Heart left ventricle (tissue), 16 donors: Measurements from ENCODE around the gene ARHGAP8. TPM values are rescaled to one million over a fixed set of nuclear protein-coding genes. Genes with fewer than 3 reads are reported as not detected.

Source experiments
- ATAC-seq, 4 donors: fragments of 200-7000 bp; cut with Tn5 transposase; one replicate each; pipeline ENCODE4 v1.9.1; 2020 to 2022; ENCODE audit warnings: moderate library complexity in 4 of 4, mild to moderate bottlenecking in 3 of 4, moderate number of reproducible peaks in 1 of 4
- DNase-seq, 5 donors: peaks; one replicate each; pipeline ENCODE4 v3.0.0-alpha.2; 2020
- H3K27ac ChIP-seq, 12 donors: fragments of 200-600 bp; sonication (generic) in 4 of 12; one replicate each; pipeline versions ENCODE4 v1.5.0 to v1.8.0; 2016 to 2022; ENCODE audit warnings: mild to moderate bottlenecking in 2 of 12
- H3K27me3 ChIP-seq, 9 donors: fragments of 200-600 bp; sonication (generic) in 2 of 9; one replicate each; pipeline versions ENCODE4 v1.5.1 to v1.8.0; 2016 to 2022; ENCODE audit warnings: mild to moderate bottlenecking in 3 of 9
- H3K36me3 ChIP-seq, 9 donors: fragments of 200-600 bp; sonication (generic) in 2 of 9; one replicate each; pipeline versions ENCODE4 v1.5.0 to v1.8.0; 2018 to 2022; ENCODE audit warnings: mild to moderate bottlenecking in 2 of 9
- H3K4me1 ChIP-seq, 12 donors: fragments of 200-600 bp; sonication (generic) in 4 of 12; one replicate each; pipeline versions ENCODE4 v1.5.0 to v1.8.0; 2016 to 2022; ENCODE audit warnings: mild to moderate bottlenecking in 3 of 12
- H3K4me3 ChIP-seq, 12 donors: fragments of 200-600 bp; sonication (generic) in 4 of 12; one replicate each; pipeline versions ENCODE4 v1.5.0 to v1.8.0; 2017 to 2022; ENCODE audit warnings: mild to moderate bottlenecking in 9 of 12, moderate library complexity in 4 of 12
- H3K9me3 ChIP-seq, 12 donors: fragments of 200-600 bp; sonication (generic) in 4 of 12; one replicate each; pipeline versions ENCODE4 v1.5.0 to v1.8.0; 2016 to 2022; ENCODE audit warnings: mild to moderate bottlenecking in 1 of 12
- CTCF ChIP-seq, 12 donors: fragments of 200-600 bp; sonication (generic) in 4 of 12; IDR thresholded peaks; one replicate each; pipeline versions ENCODE4 v1.5.0 to v1.8.0; 2018 to 2022; ENCODE audit warnings: antibody characterized with exemption in 12 of 12, mild to moderate bottlenecking in 5 of 12
- POLR2A ChIP-seq, 2 donors: fragments of 450-650 bp; IDR thresholded peaks; one replicate each; pipeline ENCODE4 v1.6.1; 2017; ENCODE audit warnings: antibody characterized with exemption in 2 of 2, mild to moderate bottlenecking in 2 of 2, moderate library complexity in 2 of 2
- WGBS, 4 donors: extraction: QIAGEN DNeasy Blood & Tissue Kit in 2 of 4; methylation state at CpG; one replicate each; pipeline versions ENCODE4 v1.1.5 to v1.1.7; 2013 to 2018; 5-methylcytosine and 5-hydroxymethylcytosine counted together
- intact Hi-C, 10 donors: fragments of 100-400 bp; cut with DNase I; formaldehyde crosslinking; loops; one replicate each; pipeline versions ENCODE4 v1.11.1 to v1.14.2; 2022
- polyA plus RNA-seq, 2 donors: library from polyadenylated mRNA; stranded (reverse); fragments of 200-250 nt; gene quantifications; one replicate each; pipeline ENCODE4 v1.2.3, GENCODE V29; 2013
- total RNA-seq, 9 donors: library from RNA; depleted of rRNA in 2 of 9; stranded (reverse); fragments of >200 nt in 2 of 9; fragmentation: NEBNext Ultra II Directional in 3 of 9; extraction: Animal tissue kit (Norgen Biotek cat#: 25700) in 3 of 9; gene quantifications; one replicate each; pipeline versions ENCODE4 v1.1.0 to v1.2.4, GENCODE V29; 2016 to 2023
- donor health status: ischemic (EF 13 %, LVEDD 7.1; RV severe dilation, severe dysfunction).
- donor health status: healthy with polysubstance abuse.
- donor health status: DM: no; HTN: yes; CAD: no.
- donor health status: DM: no; HTN: no; CAD: no.
- donor health status: ischemic (EF 25% LVEDD 6.9; RV normal size, moderate dysfunction).
- donor health status: ischemic (EF 25% LVEDD 5.7; RV mildly dilated, moderate dysfunction).
- donor health status: healthy.
- donor health status: DM: yes; HTN: yes; CAD: no.
- donor health status: ischemic (EF 35%, LVEDD 5.7; RV mildly dilated, moderate dysfunction).
- donor health status: nonischemic (EF 11% LVEDD 7.7; RV severe dilation, severe dysfunction).
- donor health status: DM: yes; HTN: yes; CAD: no.
- donor health status: PGD.
- donor health status: ischemic (EF 29% LVEDD 5.4; RV normal size, mild dysfunction).
- donor health status: nonischemic (EF 23%, LVEDD 6.1; RV moderate dilation, normal function).

ARHGAP8 gene
- total and polyA plus RNA-seq, 11 donors: 0.08 to 1.3 (median 0.23) TPM; not detected in 7

DNA sequence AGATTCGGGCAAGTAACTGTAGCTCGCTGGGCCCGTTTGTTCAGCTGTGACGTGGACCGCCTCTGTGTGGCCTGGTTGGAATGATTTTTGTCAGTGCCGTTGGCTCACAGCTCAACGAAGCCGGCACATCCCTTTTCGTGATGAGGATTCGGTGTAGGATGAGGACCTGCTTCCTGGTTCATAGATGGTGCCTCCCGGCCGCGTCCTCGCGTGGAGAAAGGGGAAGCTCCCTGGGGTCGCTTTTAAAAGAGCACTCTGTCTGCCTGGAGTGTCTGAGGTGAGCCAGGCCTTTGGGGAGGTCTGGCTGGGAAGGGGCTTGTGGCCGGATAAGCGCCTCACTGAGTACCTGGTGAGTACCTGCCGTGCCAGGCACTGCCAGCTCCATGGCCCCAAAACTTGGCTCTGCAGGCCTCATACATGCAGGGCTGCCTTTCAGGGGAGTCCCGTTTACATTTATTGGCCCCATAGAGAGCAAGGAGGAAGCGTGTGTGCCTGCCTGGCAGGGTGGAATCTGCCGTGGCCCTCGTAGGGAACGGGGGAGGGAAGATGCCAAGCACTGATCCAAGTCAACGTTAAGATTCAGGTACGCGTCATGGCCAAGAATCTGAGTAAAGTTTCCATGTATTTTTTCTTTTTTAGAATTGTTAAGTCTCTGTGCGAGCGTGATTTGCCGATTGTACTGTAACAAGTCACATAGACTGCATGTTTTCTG is 88.4 kb downstream of the ARHGAP8 start:
- Histone ChIP-seq H3K27ac (no peak overlapping the region), H3K36me3 (no peaks in the 10 kb centered on the region), H3K4me3 (no peak overlapping the region), H3K27me3 (peaks cover 0 to 6% (median 0%) of the 10 kb centered on the region in 9 donors), H3K9me3 (peaks cover 0 to 14% (median 8%) of the 10 kb centered on the region in 12 donors), H3K4me1 (no peaks in the 10 kb centered on the region)
- DNase-seq: no peak
- intact Hi-C loops: no loop called here
- 76 to 82% (median 80%) methylated on average over 30 of the region's 30 CpGs for WGBS, 4 donors
- no peak for ATAC-seq
- TF ChIP-seq POLR2A (IDR thresholded peaks at IDR 0.05) (no peak), CTCF (IDR thresholded peaks at IDR 0.05) (no peak)

DNA sequence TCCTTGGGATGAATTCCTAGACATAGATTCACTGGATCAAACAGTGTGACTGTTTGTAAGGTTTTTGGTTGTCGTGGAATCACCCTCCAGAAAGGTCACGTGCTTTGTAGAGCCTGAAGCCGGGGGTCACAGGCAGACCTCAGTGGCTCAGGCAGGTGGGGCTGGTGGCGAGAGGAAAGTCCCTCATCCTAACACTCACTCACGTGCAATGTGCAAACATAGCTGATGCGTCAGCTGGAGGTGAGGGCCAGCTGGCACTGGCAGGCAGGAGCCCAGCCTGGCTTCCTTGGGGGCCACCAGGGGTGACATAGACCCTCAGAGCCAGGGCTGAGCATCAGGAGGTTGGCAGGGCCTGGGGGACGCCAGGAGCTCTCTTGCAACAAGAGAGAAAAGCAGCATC is 90.0 kb downstream of the ARHGAP8 start:
- Histone ChIP-seq H3K36me3 (no peaks in the 10 kb centered on the region), H3K27ac (no peak overlapping the region), H3K4me3 (no peak overlapping the region), H3K4me1 (no peaks in the 10 kb centered on the region), H3K27me3 (peaks cover 0 to 6% (median 0%) of the 10 kb centered on the region in 9 donors), H3K9me3 (peaks cover 0 to 13% (median 6%) of the 10 kb centered on the region in 12 donors)
- ATAC-seq (no peak), DNase-seq (no peak)
- 72 to 76% (median 73%) methylated on average over 7 of the region's 7 CpGs for WGBS, 4 donors
- TF ChIP-seq CTCF (IDR thresholded peaks at IDR 0.05) (no peak), POLR2A (IDR thresholded peaks at IDR 0.05) (no peak)
- intact Hi-C loops: no loop called here

- TF ChIP-seq CTCF (IDR thresholded peaks at IDR 0.05) (no peak), POLR2A (IDR thresholded peaks at IDR 0.05) (no peak)
- Histone ChIP-seq H3K27me3 (peaks cover 0 to 3% (median 0%) of the 10 kb centered on the region in 9 donors), H3K4me1 (no peaks in the 10 kb centered on the region), H3K27ac (no peak overlapping the region), H3K36me3 (no peaks in the 10 kb centered on the region), H3K4me3 (no peak overlapping the region), H3K9me3 (peaks cover 0 to 13% (median 6%) of the 10 kb centered on the region in 12 donors)
- ATAC-seq: no peak
- 90 to 95% (median 91%) methylated on average over 8 of the region's 8 CpGs for whole genome bisulfite sequencing, 4 donors
- intact Hi-C loops: no loop called here
- no peak for DNase-seq
These were observed 92.8 kb downstream of the ARHGAP8 start for GRCh38 chr22:44845191-44845590.

DNA sequence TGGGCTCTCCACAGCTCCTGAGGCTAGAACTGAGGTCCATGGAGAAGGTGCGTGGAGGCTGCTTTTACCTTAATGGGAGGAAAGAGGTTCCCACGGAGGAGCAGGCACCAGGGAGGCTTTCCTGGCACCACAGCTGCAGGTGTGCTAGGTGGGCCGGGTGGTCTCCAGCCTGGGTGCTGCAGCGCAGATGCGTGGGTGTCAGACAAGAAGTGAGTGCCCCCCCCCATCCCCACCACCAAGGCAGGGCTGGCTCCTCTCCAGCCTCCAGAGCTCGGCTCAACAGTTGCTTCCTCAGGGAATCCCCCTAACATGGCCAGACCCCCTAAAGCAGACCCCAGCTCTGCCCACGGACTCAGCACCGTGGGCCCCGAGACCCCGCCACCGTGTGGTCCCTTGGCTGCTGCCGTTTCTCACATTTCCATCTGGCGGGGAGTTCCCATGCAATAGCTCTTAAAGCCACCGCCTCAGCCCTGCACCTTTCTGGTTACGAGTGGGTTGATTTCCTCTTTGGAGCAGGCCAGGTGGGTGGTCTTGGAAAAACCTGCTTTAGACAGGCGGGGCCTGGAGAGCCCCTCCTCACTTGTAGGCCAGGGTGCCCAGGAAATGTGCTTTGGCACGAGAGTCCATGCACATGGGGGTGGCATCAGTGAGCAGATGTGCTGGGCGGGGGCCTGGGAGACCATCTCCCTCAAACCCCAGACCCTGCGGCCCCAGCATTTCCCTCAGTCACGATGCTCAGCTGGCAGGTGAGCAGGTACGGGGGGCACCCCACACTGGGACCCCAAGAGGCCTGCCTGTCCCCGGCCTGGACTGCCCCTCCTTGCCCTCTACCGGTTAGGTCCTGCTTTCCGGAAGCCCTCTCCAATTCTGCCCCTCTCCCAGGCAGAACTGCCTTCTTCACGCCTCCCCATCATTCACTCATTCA is 93.7 kb downstream of the ARHGAP8 start:
- Histone ChIP-seq H3K9me3 (peaks cover 0 to 13% (median 6%) of the 10 kb centered on the region in 12 donors), H3K27me3 (peaks cover 0 to 2% (median 0%) of the 10 kb centered on the region in 9 donors), H3K36me3 (no peaks in the 10 kb centered on the region), H3K4me1 (no peaks in the 10 kb centered on the region), H3K4me3 (no peak overlapping the region), H3K27ac (no peak overlapping the region)
- no peak for TF ChIP-seq CTCF (IDR thresholded peaks at IDR 0.05)
- TF ChIP-seq POLR2A (IDR thresholded peaks at IDR 0.05): no peak
- 82 to 86% (median 84%) methylated on average over 22 to 25 of the region's 25 CpGs for WGBS, 4 donors
- ATAC-seq: no peak
- intact Hi-C loops: no loop called here
- DNase-seq: no peak
